HG03066 (cell line): Measurements from ENCODE around the gene MTSS2.

Source experiments
- ATAC-seq: cut with Tn5 transposase; IDR thresholded peaks from one replicate; pipeline ENCODE4 v1.9.1; 2021; ENCODE audit warnings: low read depth; ENCODE audit not compliant: unreplicated experiment

Gene MTSS2, protein sequence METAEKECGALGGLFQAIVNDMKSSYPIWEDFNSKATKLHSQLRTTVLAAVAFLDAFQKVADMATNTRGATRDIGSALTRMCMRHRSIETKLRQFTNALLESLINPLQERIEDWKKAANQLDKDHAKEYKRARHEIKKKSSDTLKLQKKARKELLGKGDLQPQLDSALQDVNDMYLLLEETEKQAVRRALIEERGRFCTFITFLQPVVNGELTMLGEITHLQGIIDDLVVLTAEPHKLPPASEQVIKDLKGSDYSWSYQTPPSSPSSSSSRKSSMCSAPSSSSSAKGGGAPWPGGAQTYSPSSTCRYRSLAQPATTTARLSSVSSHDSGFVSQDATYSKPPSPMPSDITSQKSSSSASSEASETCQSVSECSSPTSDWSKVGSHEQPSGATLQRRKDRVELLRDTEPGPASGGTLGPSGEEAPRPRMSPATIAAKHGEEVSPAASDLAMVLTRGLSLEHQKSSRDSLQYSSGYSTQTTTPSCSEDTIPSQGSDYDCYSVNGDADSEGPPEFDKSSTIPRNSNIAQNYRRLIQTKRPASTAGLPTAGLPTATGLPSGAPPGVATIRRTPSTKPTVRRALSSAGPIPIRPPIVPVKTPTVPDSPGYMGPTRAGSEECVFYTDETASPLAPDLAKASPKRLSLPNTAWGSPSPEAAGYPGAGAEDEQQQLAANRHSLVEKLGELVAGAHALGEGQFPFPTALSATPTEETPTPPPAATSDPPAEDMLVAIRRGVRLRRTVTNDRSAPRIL

DNA sequence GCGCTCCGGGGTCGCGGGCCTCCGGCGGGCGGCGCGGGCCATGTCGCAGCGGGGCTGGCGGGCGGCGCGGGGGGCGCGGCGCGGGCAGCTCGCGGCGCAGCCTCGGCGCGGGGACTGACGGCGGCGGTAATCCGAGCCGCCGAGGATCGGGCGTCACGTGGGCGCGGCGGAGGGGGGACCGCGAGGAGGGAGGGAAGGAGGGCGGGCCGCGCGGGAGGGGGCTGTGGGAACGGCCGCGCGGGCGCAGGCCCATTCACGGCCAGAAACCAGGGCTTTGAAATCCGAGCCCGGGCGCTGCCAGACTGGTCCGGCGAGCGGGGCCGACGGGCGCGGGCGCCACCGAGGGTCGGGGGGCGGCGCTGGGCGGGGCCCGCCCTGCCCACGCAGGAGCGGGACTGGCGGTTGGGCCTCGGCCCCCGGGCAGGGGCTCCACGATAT is at the start of gene MTSS2:
Gene MTSS2, minus strand, starts transcription at position 116 of the 438 bp plus-strand sequence. CDS start 262 bp downstream, outside the sequence.
- no peak for ATAC-seq

DNA sequence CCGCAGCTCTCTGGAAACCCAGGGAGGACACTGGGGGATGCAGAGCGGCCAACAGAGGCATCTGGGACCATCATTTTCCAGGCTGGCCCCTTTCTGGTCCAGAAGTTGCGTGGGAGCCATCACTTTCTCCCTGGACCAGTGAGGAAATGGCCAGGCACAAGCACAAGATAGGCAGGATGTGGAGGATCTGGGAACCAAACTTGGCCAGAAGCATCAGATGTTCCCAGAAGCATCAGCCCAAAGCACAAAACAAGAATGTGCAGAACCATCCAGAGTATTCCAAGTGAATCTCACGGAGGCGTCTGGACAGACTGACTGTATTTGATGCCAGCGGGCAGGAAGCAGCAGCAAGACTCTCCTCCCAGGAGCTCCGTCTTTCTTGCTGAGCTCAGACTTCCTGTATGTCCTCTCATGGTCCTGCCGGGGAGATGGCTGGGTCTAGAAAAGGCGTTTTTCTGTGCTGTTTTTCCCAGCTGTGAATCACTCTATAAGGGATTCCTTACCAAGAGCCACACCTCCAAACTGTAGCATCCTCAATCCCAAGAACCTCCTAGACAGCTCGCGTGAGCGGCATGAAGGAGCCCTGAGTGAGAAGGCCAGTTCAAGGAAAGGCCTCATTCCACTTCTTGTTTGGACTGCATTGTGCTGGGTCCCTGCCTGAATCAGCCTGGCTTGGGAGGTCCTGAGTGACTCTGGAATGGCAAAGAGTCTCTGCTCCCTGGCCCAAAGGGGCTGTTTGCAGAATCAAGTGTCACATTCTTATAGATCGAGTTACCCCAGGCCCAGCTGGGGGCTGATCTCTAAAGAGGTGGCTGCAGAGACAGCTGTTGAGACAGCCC is 49.5 kb upstream of the MTSS2 start:
- no peak for ATAC-seq

DNA sequence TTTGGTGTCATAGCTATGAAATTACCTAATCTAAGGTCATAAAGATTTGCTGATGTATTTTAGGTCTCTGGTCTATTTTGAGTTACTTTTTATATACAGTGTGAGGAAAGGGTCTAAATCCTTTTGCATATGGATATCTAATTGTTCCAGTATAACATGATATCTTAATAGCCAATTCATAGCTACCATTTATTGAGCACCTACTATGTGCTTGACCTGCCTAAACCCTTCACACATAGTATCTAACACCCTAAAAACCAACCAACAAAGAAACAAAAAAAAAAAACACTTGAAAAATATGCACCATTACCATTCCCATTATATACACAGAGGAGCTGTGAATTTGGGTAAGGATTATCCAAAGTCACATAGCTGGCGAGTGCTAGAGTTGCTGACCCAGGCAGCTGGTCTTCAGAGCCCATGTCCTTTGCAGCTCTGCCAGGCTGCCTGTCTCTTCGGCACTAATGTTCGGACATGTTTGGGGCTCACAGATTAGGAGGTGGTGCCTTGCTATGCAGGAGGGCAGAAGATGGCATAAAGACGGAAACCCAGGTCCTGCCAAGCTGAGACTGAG is 48.8 kb upstream of the MTSS2 start:
- ATAC-seq, result no peak

DNA sequence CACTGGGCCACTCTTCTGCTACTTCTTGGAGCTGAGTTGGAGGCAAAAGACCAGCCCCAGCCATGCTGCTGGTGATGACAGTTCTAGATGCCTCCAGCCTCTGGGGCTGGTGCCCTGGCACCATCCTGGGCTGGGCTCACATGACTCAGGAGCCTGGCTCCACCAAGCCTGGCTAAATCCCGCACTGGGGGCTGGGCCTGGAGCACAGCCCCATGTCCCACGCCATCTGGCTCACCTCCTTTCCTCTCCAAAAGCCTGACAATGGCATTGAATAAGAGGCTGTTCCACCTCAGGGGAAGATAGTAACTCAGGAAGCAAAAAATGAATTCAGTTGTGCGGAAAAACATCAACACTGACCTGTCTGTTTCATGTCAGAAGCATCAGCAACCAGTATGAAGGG is 45.1 kb upstream of the MTSS2 start:
- ATAC-seq, result no peak

DNA sequence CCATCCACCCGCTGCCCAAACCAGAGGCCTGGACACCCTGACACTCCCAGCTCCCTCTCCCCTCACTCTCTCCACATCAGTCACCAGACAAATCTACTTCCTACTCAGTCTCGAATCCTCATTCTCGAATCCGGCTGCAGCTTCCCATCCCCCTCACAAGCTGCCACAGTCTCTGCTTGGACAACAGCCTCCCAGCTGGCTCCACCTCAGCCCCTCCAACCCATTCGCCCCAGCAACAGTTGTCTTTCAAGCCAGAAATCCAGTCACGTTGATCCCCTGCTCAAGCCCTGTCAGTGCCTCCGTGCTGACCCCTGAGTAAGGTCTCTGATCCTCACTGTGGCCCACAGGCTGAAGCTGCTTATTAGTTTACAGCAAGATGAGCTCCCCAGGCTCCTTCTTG is 44.2 kb upstream of the MTSS2 start:
- ATAC-seq, result no peak

DNA sequence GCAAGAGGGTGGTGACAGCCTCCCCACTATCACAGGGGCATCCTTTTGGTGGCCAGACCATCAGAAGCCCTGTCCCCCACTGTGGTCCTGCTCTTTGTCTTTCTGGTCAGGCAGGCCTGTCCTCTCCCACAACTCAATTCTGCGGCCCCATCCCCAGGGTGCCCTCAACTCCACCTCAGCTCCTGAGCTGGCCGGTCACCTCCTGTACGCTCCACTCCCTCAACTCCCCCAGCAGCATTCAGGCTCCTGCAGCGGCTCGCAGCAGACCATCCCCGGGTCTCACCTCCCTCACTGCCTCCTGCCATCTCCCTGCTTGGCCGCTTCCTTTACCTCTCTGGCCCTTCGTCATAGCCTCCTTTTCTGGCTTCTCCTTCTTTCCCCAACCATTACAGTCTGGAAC is 43.4 kb upstream of the MTSS2 start:
- no peak for ATAC-seq

DNA sequence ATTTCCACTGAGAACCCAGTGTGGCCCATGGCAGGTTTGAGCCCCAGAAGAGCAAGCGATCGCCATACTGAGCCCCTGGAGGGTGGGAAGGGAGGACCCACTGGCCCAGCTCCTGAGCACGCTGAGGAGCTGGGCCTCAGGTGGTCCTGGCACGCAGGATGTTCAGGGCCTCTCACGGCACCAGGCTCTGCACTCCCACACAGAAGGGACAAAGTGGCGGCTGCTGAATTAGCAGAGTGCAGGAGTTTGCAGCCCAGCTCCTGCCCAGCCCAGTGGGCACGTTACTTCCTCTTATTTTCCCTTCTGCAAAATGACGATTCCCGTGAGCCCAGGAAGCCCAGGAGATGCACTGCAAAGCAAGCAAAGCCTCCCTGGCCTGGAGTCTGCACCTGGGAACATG is 42.3 kb upstream of the MTSS2 start:
- ATAC-seq, result no peak

DNA sequence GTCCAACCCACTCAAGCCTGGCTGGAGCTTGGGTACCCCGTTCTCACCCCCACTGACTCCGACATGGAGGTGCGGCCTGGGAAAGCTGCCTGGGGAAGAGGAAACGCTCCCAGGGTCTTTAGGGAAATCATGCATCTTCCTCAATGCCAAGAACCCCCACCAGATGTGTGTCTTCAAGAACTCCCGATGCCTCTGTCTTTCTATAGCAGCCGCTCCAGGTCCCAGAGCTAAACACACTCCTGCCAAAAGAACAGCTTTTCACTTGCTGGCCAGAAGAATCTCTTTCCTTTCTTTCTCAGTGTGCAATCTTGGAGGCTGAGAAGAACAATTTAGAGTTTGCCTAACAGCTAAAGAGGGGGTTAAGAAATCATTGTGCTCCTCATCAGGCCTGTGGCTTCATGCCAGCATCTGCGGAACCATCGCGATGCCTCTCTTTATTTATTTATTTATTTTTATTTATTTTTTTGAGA is 41.1 kb upstream of the MTSS2 start:
- no peak for ATAC-seq

DNA sequence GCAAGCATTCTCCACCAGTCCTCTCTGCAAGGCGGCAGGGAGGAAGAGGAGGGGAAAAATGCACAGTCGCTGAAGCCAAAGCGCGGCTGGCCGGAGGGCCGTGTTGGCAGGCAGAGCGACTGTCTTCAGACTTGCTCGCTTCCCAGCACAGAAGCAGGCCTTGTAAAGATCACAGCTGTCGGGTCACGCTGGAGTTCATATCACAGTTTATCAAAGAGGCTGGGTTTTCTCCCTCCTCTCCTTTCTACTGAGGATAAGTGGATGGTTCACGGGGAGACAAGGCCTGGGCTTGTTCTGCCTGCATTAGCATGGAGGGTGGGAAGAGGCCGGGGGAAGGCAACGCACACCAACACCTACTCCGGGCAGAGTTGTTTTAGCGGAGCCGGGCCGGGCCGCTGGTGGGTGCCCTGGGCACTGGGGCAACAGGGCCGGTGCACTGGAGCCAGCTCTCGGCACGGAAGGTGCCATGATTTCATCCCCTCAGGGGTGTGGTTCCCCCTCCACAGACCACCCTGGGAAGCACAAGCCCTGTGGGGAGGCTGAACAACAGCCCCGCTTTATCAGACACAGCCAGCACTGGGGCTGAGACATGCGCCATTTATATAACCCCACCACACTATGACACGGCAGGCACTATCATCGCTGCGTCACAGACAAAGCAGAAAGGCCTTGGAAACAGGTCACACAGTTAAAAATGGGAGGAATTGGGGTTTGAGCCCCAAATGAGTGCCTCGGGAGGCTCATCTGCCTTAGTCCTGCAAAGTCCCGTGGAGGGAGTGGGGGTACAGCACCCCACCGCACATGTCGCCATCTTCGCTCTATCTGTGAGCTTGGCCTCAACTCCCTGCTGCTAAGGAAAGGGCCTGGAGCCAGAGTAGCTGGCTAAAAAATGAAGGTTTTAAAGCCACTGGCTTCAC is 40.3 kb upstream of the MTSS2 start:
- ATAC-seq, result no peak

DNA sequence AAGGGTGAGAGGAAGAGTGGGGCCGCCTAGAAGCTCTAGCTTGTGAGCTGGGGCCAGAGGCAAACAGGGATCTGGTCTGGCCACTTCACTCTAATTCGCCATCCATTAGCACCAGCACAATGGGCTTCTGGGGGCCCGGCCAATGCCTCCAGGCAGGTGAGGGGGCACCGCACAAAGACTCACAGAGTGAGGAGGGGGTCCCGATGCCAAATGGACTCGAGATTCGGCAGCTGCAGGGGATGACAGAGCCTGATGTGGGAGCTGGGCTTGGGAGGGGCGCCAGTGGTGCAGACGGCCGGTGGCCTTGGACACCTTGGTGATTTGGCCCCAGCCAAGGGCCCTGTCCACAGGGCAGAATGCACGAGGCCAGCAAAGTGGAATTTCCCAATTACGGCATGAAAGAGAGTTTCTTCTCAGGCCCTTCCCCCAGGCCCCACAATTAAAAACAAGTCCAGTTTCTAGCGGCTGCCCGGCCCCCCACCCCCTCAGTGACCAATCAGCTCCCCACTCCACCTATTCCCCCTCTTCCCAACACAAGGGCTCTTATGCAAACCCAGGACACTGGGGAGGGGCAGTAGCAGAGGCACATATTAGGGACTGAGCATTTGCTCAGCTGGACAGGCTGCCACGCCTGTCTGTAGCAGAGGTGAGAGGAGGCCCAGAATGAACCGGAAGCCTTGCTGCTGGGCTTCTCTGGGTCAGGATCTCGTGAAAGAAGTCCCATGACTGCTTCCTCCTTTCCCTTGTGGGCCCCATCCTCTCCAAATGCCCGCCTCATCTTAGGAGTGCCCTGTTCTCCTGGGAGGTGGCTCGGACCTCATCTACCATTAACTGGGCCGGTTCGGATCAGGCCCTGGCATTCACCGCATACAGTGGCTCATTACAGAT is 39.4 kb upstream of the MTSS2 start:
- no peak for ATAC-seq

DNA sequence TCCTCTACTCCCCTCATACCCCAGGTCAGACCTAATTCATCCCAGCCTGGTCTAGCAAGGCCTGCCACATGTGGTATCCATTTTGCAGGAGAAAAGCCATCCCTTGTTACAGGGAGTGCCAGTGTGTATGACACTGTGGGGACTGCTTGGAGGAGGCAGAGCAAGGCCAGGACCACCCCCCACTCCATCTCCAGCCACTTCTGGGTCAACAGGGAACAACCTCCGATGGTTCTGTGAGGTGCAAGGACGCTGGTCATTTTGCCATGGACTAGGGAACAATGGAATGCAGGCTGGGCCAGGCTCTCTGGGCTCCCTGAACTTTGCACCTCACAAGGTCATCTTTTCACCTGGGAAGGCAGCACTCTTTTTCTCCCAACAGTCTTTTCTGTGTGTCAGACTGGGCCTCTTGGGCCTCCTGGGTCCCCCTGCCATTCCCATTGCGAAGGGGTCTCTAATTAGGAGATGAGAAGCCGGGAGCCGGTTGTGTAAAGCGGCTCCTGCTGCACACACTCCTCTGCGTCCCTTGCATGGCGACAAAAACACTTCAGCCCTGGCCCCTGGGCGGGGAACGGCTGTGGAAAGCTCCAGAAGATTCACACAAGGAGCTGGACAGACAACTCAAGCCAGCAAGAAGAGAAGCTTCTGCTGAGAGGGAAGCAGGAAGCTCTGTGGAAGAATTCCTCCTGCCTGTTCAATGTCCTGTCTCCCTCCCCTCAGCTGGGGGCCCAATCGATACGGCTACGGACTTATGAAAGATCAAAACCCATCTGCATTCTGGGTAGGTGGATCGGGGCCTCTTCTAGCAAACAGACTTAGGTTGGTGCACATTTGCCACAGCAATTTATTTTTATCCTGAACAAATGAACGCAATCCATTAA is 38.5 kb upstream of the MTSS2 start:
- ATAC-seq, result no peak

DNA sequence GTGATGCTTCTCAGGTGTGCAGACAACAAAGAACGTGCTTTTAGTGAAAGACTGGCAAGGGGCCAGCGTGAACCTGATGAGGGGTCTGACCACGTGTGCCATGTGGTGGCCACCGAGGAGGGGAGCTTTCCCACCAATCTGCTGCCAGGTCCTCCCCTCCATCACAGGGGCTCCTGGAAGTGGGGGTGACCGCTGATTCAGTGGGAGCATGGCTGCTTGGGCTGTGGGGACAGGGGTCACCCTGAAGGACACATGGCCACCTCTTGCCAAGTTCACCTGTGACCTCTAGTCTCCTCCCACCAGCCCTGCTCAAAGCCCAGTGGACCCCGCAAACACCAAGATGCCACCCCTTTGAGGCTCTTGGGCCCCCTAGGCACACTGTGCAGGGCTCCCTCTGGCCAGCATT is 37.9 kb upstream of the MTSS2 start:
- ATAC-seq, result no peak

DNA sequence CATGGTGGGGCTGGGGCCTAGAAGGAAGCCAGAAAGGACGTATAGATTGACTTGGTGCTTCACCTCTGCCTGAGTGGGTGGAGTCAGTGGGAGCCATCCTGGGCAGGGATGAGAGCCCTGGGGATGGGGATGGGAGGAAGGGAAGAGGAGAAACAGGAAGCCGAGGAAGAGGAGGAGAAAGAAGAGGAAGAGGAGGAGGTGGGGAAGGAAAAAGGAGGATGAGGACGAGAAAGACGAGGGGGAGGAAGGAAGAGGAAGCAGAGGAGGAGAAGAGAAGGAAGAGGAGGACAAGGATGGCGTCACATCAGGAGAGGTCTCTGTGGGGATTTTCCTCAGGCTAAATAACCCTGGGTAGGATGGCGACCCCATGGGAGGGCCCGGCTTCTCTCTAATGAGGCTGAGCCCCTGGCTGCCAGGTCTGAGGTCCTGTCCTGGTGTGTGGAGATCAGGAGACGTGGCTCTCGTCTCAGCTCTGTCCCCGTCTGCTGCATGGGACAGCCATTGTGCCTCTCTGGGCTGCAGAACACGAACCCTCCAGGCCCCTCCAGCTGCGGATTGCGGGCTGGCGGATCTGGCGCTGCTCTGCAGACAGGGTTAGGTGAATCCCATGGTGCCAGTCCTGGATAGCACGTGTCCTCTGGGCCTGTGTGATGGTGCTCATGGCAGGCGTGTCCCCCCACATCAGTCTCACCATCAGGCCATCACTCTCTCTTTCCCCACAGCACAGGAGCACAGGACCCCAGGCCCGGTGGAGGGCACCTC is 35.5 kb upstream of the MTSS2 start:
- ATAC-seq, result no peak

DNA sequence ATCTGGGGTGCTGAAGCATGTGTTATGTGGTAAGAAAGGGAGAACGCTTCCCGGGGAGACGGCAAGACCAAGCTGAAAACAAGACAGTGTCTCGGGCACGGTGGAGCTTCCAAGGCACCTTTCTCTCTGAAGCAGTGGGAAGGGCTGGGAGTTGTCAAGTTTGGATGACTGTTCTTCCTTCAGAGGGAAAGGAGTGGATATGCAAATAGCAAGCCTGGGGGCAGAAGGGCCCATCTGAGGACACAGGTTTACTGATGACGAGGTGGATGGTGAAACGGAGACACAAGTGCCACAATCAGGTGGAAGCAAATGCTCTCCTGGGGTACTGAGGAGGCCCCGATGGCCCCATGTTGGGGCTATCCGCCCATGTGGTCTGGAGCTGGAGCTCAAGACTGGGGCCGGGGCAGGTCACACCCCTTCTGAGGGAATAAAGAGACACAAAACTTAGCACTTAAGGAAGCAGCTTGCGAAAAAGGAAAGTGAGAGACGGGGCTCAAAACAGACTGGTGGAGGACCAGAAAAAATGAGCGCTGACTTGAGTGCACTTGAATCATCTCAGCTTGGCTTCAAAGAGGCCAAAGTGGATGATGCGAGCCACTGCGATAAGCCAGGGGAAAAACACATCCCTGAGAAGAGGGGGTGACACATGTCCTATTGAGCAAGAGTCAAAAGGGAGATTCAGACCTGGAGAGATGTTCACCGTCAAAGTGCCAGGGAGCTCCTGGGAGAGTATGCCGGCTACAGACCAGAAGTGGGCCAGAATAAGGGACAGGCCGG is 34.8 kb upstream of the MTSS2 start:
- ATAC-seq, result no peak

DNA sequence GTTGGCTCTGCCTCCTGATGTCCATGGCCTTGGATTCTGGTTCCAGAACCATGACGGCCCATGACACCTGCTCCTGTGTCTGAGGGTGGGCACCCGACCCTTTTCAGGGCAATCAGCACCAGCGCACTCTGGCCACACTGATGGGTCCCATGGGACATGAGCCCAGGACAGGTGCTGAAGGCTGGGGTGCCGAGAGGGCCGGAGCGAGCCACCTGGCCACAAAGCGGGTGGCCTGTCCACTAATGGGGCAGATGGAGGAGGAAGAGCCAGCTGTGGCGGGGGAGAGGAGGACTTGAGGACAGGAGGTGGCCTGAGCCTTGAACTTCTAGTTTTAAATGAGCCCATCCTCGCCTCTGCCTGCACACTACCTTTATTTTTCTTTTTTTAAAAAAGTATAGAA is 31.2 kb upstream of the MTSS2 start:
- no peak for ATAC-seq

DNA sequence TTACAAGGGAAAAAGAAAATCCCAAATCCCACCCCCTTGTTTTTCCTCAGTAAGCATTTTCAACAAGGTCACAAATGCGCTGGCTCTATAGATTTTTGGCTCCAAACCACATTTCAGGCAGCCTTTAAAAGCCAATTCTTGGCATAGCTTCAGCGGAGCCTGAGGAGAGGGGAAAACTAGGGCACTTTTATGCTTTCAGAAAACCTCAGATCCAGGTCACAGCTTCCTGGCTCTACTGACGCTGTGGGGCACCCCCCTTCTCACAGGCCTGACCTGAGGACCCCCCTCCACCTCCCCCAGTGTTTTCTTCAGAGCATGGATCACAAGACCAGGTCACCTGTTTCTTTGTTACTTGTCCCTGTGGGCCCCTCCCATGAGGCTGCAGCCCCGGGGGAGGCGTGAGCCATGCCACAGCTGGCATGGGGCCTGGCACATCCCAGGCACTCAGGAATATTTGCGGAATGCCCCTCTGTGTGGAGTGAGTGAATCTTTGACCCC is 30.1 kb upstream of the MTSS2 start:
- ATAC-seq, result no peak
